ENCODE results near the gene THUMPD3. TPM values are rescaled to one million over a fixed set of nuclear protein-coding genes. Genes with fewer than 3 reads are reported as not detected.

THUMPD3 gene
- total RNA-seq, 1 experiment from 2014 or later, result 31.3 TPM

GRCh38 chr3:9403463-9403862 is 40.6 kb downstream of the THUMPD3 start:
- Histone ChIP-seq H3K27me3 (no peaks in the 10 kb centered on the region), H3K4me3 (no peak overlapping the region), H3K9me3 (no peaks in the 10 kb centered on the region), H3K36me3 (peaks cover 6% of the 10 kb centered on the region)
- no peak for DNase-seq

GRCh38 chr3:9404680-9405079 is 41.8 kb downstream of the THUMPD3 start:
- Histone ChIP-seq H3K36me3 (peaks cover 6% of the 10 kb centered on the region), H3K27me3 (no peaks in the 10 kb centered on the region), H3K4me3 (no peak overlapping the region), H3K9me3 (peaks cover 5% of the 10 kb centered on the region)
- no peak for DNase-seq

- Histone ChIP-seq H3K9me3 (peaks cover 6% of the 10 kb centered on the region), H3K4me3 (no peak overlapping the region), H3K36me3 (peaks cover 12% of the 10 kb centered on the region), H3K27me3 (no peaks in the 10 kb centered on the region)
- DNase-seq, result no peak
Observed at GRCh38 chr3:9405756-9406155, 42.9 kb downstream of the THUMPD3 start.

- peaks cover 12% of the 10 kb centered on the region for H3K36me3 ChIP-seq
- DNase-seq, result no peak
- peaks cover 6% of the 10 kb centered on the region for H3K9me3 ChIP-seq
- H3K4me3 ChIP-seq, result no peak overlapping the region
- no peaks in the 10 kb centered on the region for H3K27me3 ChIP-seq
Observed at GRCh38 chr3:9406856-9407626, 44.2 kb downstream of the THUMPD3 start.

GRCh38 chr3:9408061-9408460 is 45.2 kb downstream of the THUMPD3 start:
- Histone ChIP-seq H3K9me3 (peaks cover 6% of the 10 kb centered on the region), H3K27me3 (no peaks in the 10 kb centered on the region), H3K4me3 (no peak overlapping the region), H3K36me3 (peaks cover 12% of the 10 kb centered on the region)
- no peak for DNase-seq

- Histone ChIP-seq H3K4me3 (no peak overlapping the region), H3K27me3 (no peaks in the 10 kb centered on the region), H3K9me3 (peaks cover 6% of the 10 kb centered on the region), H3K36me3 (peaks cover 12% of the 10 kb centered on the region)
- DNase-seq, result no peak
Observed at GRCh38 chr3:9408546-9408945, 45.7 kb downstream of the THUMPD3 start.

- no peaks in the 10 kb centered on the region for H3K27me3 ChIP-seq
Observed at GRCh38 chr3:9409981-9410854, 47.4 kb downstream of the THUMPD3 start.

GRCh38 chr3:9411302-9411701 is 48.4 kb downstream of the THUMPD3 start:
- no peaks in the 10 kb centered on the region for H3K27me3 ChIP-seq
- peaks cover 16% of the 10 kb centered on the region for H3K36me3 ChIP-seq
- peaks cover 6% of the 10 kb centered on the region for H3K9me3 ChIP-seq
- no peak overlapping the region for H3K4me3 ChIP-seq
- no peak for DNase-seq

More at GRCh38 chr3:9409981-9410854, 47.4 kb downstream of the THUMPD3 start:
- Histone ChIP-seq H3K9me3 (peaks cover 6% of the 10 kb centered on the region), H3K36me3 (peaks cover 16% of the 10 kb centered on the region), H3K4me3 (no peak overlapping the region)
- DNase-seq, result no peak

- DNase-seq, result no peak
- no peak overlapping the region for H3K4me3 ChIP-seq
- peaks cover 6% of the 10 kb centered on the region for H3K9me3 ChIP-seq
Observed at GRCh38 chr3:9412293-9412692, 49.4 kb downstream of the THUMPD3 start.

GRCh38 chr3:9414826-9415225 is 52.0 kb downstream of the THUMPD3 start:
- no peak for DNase-seq
- Histone ChIP-seq H3K4me3 (no peak overlapping the region), H3K36me3 (peaks cover 13% of the 10 kb centered on the region), H3K9me3 (no peaks in the 10 kb centered on the region), H3K27me3 (no peaks in the 10 kb centered on the region)

More at GRCh38 chr3:9412293-9412692, 49.4 kb downstream of the THUMPD3 start:
- H3K27me3 ChIP-seq, result no peaks in the 10 kb centered on the region
- peaks cover 17% of the 10 kb centered on the region for H3K36me3 ChIP-seq

GRCh38 chr3:9415485-9416138 is 52.8 kb downstream of the THUMPD3 start:
- Histone ChIP-seq H3K27me3 (no peaks in the 10 kb centered on the region), H3K4me3 (no peak overlapping the region), H3K36me3 (peaks cover 9% of the 10 kb centered on the region), H3K9me3 (no peaks in the 10 kb centered on the region)
- DNase-seq, result no peak

- no peaks in the 10 kb centered on the region for H3K27me3 ChIP-seq
- H3K9me3 ChIP-seq, result no peaks in the 10 kb centered on the region
- no peak overlapping the region for H3K4me3 ChIP-seq
- DNase-seq, result no peak
- peaks cover 9% of the 10 kb centered on the region for H3K36me3 ChIP-seq
Observed at GRCh38 chr3:9416139-9416780, 53.4 kb downstream of the THUMPD3 start.

- no peak for DNase-seq
- H3K4me3 ChIP-seq, result no peak overlapping the region
- H3K36me3 ChIP-seq, result peaks cover 24% of the 10 kb centered on the region
- no peaks in the 10 kb centered on the region for H3K27me3 ChIP-seq
- H3K9me3 ChIP-seq, result no peaks in the 10 kb centered on the region
Observed at GRCh38 chr3:9420850-9421549, 58.1 kb downstream of the THUMPD3 start.

- Histone ChIP-seq H3K36me3 (peaks cover 38% of the 10 kb centered on the region), H3K9me3 (no peaks in the 10 kb centered on the region), H3K27me3 (no peaks in the 10 kb centered on the region), H3K4me3 (no peak overlapping the region)
- DNase-seq, result peak; percentile 80
Observed at GRCh38 chr3:9422712-9423424, 60.0 kb downstream of the THUMPD3 start.

- H3K4me3 ChIP-seq, result no peak overlapping the region
- no peaks in the 10 kb centered on the region for H3K9me3 ChIP-seq
- H3K27me3 ChIP-seq, result no peaks in the 10 kb centered on the region
- no peak for DNase-seq
- H3K36me3 ChIP-seq, result peaks cover 78% of the 10 kb centered on the region
Observed at GRCh38 chr3:9428411-9428810, 65.6 kb downstream of the THUMPD3 start.
